GM19452 (cell line): ENCODE data around the gene HIVEP2.

ENCODE experiments used
- ATAC-seq: cut with Tn5 transposase; IDR thresholded peaks from one replicate; pipeline ENCODE4 v1.9.1; 2021; ENCODE audit not compliant: unreplicated experiment

HIVEP2 gene

GRCh38 chr6:142797159-142797558 is 147.8 kb downstream of the HIVEP2 start:
- no peak for ATAC-seq

GRCh38 chr6:142796571-142796970 is 148.4 kb downstream of the HIVEP2 start:
- no peak for ATAC-seq

GRCh38 chr6:142796024-142796423 is 149.0 kb downstream of the HIVEP2 start:
- ATAC-seq: no peak

- ATAC-seq: no peak
These were observed 150.6 kb downstream of the HIVEP2 start for GRCh38 chr6:142794424-142794823.

GRCh38 chr6:142790257-142790656 is 154.7 kb downstream of the HIVEP2 start:
- ATAC-seq: no peak

- ATAC-seq: no peak
These were observed 157.6 kb downstream of the HIVEP2 start for GRCh38 chr6:142787422-142787821.

GRCh38 chr6:142786476-142786875 is 158.5 kb downstream of the HIVEP2 start:
- no peak for ATAC-seq

- peak; percentile 98 for ATAC-seq
These were observed 160.6 kb downstream of the HIVEP2 start for GRCh38 chr6:142784344-142784743.

GRCh38 chr6:142783499-142783898 is 161.5 kb downstream of the HIVEP2 start:
- no peak for ATAC-seq

- ATAC-seq: no peak
These were observed 163.8 kb downstream of the HIVEP2 start for GRCh38 chr6:142781129-142781528.

- ATAC-seq: no peak
These were observed 170.9 kb downstream of the HIVEP2 start for GRCh38 chr6:142773859-142774648.

- no peak for ATAC-seq
These were observed 171.7 kb downstream of the HIVEP2 start for GRCh38 chr6:142773324-142773723.

- ATAC-seq: no peak
These were observed 173.8 kb downstream of the HIVEP2 start for GRCh38 chr6:142771162-142771561.

GRCh38 chr6:142765306-142765705 is 179.7 kb downstream of the HIVEP2 start:
- ATAC-seq: no peak

- ATAC-seq: no peak
These were observed 180.7 kb downstream of the HIVEP2 start for GRCh38 chr6:142764311-142764710.

- no peak for ATAC-seq
These were observed 181.8 kb downstream of the HIVEP2 start for GRCh38 chr6:142763205-142763604.

GRCh38 chr6:142761756-142762155 is 183.2 kb downstream of the HIVEP2 start:
- peak; percentile 82 for ATAC-seq

GRCh38 chr6:142760152-142760551 is 184.8 kb downstream of the HIVEP2 start:
- no peak for ATAC-seq

- ATAC-seq: no peak
These were observed 186.3 kb downstream of the HIVEP2 start for GRCh38 chr6:142758629-142759025.

GRCh38 chr6:142757852-142758628 is 186.9 kb downstream of the HIVEP2 start:
- ATAC-seq: no peak

GRCh38 chr6:142756215-142756630 is 188.8 kb downstream of the HIVEP2 start:
- no peak for ATAC-seq

- no peak for ATAC-seq
These were observed 191.8 kb downstream of the HIVEP2 start for GRCh38 chr6:142753196-142753595.
